Muscle of leg (tissue), 16 donors: ENCODE results near the gene CYP4V2. TPM values are rescaled to one million over a fixed set of nuclear protein-coding genes. Genes with fewer than 3 reads are reported as not detected.

Experiments
- DNase-seq: peaks from one replicate; pipeline ENCODE4 v3.0.0; 2013
- H3K27ac ChIP-seq: one replicate; pipeline ENCODE4 v1.5.1; 2013; ENCODE audit warnings: mild to moderate bottlenecking, low read length, control low read depth
- H3K27me3 ChIP-seq: one replicate; pipeline ENCODE4 v1.6.1; 2013; ENCODE audit warnings: low read length; ENCODE audit not compliant: control insufficient read depth, insufficient read depth
- H3K36me3 ChIP-seq: one replicate; pipeline ENCODE4 v1.6.1; 2013; ENCODE audit warnings: low read length; ENCODE audit not compliant: control insufficient read depth, insufficient read depth
- H3K4me1 ChIP-seq: one replicate; pipeline ENCODE4 v1.6.1; 2013; ENCODE audit warnings: low read length; ENCODE audit not compliant: control insufficient read depth, insufficient read depth
- H3K4me3 ChIP-seq: one replicate; pipeline ENCODE4 v1.5.1; 2013; ENCODE audit warnings: low read length, control low read depth
- H3K9me3 ChIP-seq: replicated peaks from 2 replicates; pipeline ENCODE4 v1.6.1; 2013; ENCODE audit warnings: low read depth, low read length; ENCODE audit not compliant: control insufficient read depth
- WGBS: methylation state at CpG from one replicate; pipeline ENCODE4 v1.1.5; 2013; ENCODE audit warnings: missing lambda C conversion rate; ENCODE audit not compliant: insufficient coverage; 5-methylcytosine and 5-hydroxymethylcytosine counted together
- long read RNA-seq, 11 donors: transcript quantifications; one replicate each; lab custom pipeline, GENCODE V29; 2026
- polyA plus RNA-seq, 8 donors: library from polyadenylated mRNA; unstranded; fragments of 120-200 nt; gene quantifications; one replicate each; pipeline versions ENCODE4 v1.2.1 to v1.2.3, GENCODE V29; 2013; ENCODE audit warnings: inconsistent platforms in 1 of 8, low replicate concordance in 1 of 8; ENCODE audit not compliant: insufficient read length in 8 of 8, insufficient read depth in 1 of 8
- total RNA-seq: library from RNA; stranded (reverse); fragments of 120-200 nt; gene quantifications from one replicate; pipeline ENCODE4 v1.2.4, GENCODE V29; 2013

Gene CYP4V2
- total RNA-seq (3.9 TPM), polyA plus RNA-seq (1 to 10 TPM; 2.9 to 8.1 (median 4.7) TPM)
- long read RNA-seq, donor 1, partial matches to known transcripts = 0 of 1 reads
- long read RNA-seq, donor 1, other reads (novel, unspliced or antisense) = 0 of 1 reads
- long read RNA-seq, donor 2 = 0 reads
- long read RNA-seq, donor 3 = 0 reads
- long read RNA-seq, donor 4 = 0 reads
- long read RNA-seq, donor 5 = 0 reads
- long read RNA-seq, donor 6, partial matches to known transcripts = 0 of 1 reads
- long read RNA-seq, donor 6, other reads (novel, unspliced or antisense) = 0 of 1 reads
- long read RNA-seq, donor 7, partial matches to known transcripts = 0 of 1 reads
- long read RNA-seq, donor 7, other reads (novel, unspliced or antisense) = 0 of 1 reads
- long read RNA-seq, donor 8, partial matches to known transcripts = 0 of 1 reads
- long read RNA-seq, donor 8, other reads (novel, unspliced or antisense) = 0 of 1 reads
- long read RNA-seq, donor 9, partial matches to known transcripts = 0 of 1 reads
- long read RNA-seq, donor 9, other reads (novel, unspliced or antisense) = 0 of 1 reads
- long read RNA-seq, donor 10 = 0 reads
- long read RNA-seq, donor 11 = 0 reads

- DNase-seq = peak; percentile 90
- Histone ChIP-seq H3K27ac (peak within 1 kb of the TSS; percentile 91), H3K36me3 (peaks cover 6% of the 10 kb centered on the region), H3K4me3 (peak within 1 kb of the TSS; percentile 84), H3K4me1 (peaks cover 14% of the 10 kb centered on the region), H3K9me3 (no peaks in the 10 kb centered on the region), H3K27me3 (no peaks in the 10 kb centered on the region)
- WGBS = under 1% methylated on average over 107 of the region's 107 CpGs
Observed at GRCh38 chr4:186191200-186192065, at the start of gene CYP4V2. Gene CYP4V2, plus strand, starts transcription at chr4:186191567. Its CDS starts 257 bp downstream, at chr4:186191824.

- Histone ChIP-seq H3K4me3 (peak overlapping the region; percentile 62), H3K9me3 (no peaks in the 10 kb centered on the region), H3K27me3 (peaks cover 5% of the 10 kb centered on the region), H3K27ac (peak overlapping the region; percentile 88), H3K36me3 (no peaks in the 10 kb centered on the region), H3K4me1 (peaks cover 11% of the 10 kb centered on the region)
- WGBS = under 1% methylated on average over 54 of the region's 72 CpGs
- DNase-seq = peak; percentile 89
Observed at GRCh38 chr4:186144198-186144945, 47.0 kb upstream of the CYP4V2 start.

GRCh38 chr4:186144946-186145569 lies 46.3 kb upstream of the CYP4V2 start:
- Histone ChIP-seq H3K4me1 (peaks cover 13% of the 10 kb centered on the region), H3K27me3 (peaks cover 5% of the 10 kb centered on the region), H3K9me3 (no peaks in the 10 kb centered on the region), H3K4me3 (peak overlapping the region; percentile 62), H3K27ac (peak overlapping the region; percentile 76), H3K36me3 (no peaks in the 10 kb centered on the region)
- under 1% methylated on average over 51 of the region's 54 CpGs for WGBS
- DNase-seq = peak; percentile 79

GRCh38 chr4:186146458-186146857 lies 44.9 kb upstream of the CYP4V2 start:
- 60% methylated on average over 8 of the region's 9 CpGs for WGBS
- Histone ChIP-seq H3K9me3 (no peaks in the 10 kb centered on the region), H3K4me1 (peaks cover 14% of the 10 kb centered on the region), H3K4me3 (no peak overlapping the region), H3K27ac (no peak overlapping the region), H3K36me3 (no peaks in the 10 kb centered on the region), H3K27me3 (peaks cover 5% of the 10 kb centered on the region)
- DNase-seq = peak; percentile 22

GRCh38 chr4:186148336-186148975 lies 42.9 kb upstream of the CYP4V2 start:
- Histone ChIP-seq H3K4me3 (no peak overlapping the region), H3K9me3 (no peaks in the 10 kb centered on the region), H3K36me3 (no peaks in the 10 kb centered on the region), H3K27me3 (peaks cover 2% of the 10 kb centered on the region), H3K27ac (no peak overlapping the region), H3K4me1 (peaks cover 14% of the 10 kb centered on the region)
- no peak for DNase-seq
- WGBS = no CpG with 5 or more reads among the region's 1 CpG

- DNase-seq = peak; percentile 84
- peaks cover 5% of the 10 kb centered on the region for H3K36me3 ChIP-seq
- no peak overlapping the region for H3K4me3 ChIP-seq
- H3K27me3 ChIP-seq = peaks cover 2% of the 10 kb centered on the region
- no peaks in the 10 kb centered on the region for H3K9me3 ChIP-seq
- H3K4me1 ChIP-seq = peaks cover 8% of the 10 kb centered on the region
- 14% methylated on average over 3 of the region's 14 CpGs for WGBS
- H3K27ac ChIP-seq = no peak overlapping the region
Observed at GRCh38 chr4:186149872-186150271, 41.5 kb upstream of the CYP4V2 start.

GRCh38 chr4:186150926-186151325 lies 40.4 kb upstream of the CYP4V2 start:
- Histone ChIP-seq H3K4me1 (peaks cover 4% of the 10 kb centered on the region), H3K27me3 (peaks cover 2% of the 10 kb centered on the region), H3K27ac (no peak overlapping the region), H3K36me3 (peaks cover 5% of the 10 kb centered on the region), H3K4me3 (no peak overlapping the region), H3K9me3 (no peaks in the 10 kb centered on the region)
- 82% methylated on average over 11 of the region's 13 CpGs for WGBS
- no peak for DNase-seq

- Histone ChIP-seq H3K27ac (no peak overlapping the region), H3K9me3 (no peaks in the 10 kb centered on the region), H3K27me3 (no peaks in the 10 kb centered on the region), H3K4me3 (no peak overlapping the region), H3K4me1 (peaks cover 4% of the 10 kb centered on the region), H3K36me3 (peaks cover 5% of the 10 kb centered on the region)
- WGBS = 95% methylated on average over 2 of the region's 7 CpGs
- no peak for DNase-seq
Observed at GRCh38 chr4:186151499-186151898, 39.9 kb upstream of the CYP4V2 start.
